Measurements from ENCODE around the gene EEF2.

The EEF2 gene

DNA sequence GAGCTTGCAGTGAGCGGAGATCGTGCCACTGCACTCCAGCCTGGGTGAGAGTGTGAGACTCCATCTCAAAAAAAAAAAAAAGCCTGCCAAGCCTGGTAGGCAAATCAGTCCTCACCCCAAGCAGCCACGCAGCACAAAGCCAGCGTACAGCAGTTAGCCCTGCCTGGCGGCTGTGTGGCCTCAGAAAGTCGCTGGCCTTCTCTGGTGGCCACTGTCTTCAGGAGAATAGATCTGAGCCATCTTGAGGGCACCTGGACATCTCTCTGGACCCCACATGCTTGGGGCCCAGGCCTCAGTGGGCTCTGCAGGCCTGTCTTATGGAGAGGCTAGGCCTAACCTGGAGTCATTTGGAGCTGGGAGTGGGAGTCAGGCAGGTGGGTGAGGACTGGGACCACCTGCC is 45.3 kb upstream of the EEF2 start:
- no peak overlapping the region for H2AFZ ChIP-seq (ENCODE audit: low read length)
- no peaks in the 10 kb centered on the region for H3F3A ChIP-seq (ENCODE audit: insufficient read depth, low read length)
- H3K27me3 ChIP-seq (ENCODE audit: insufficient read depth, low read length) = no peaks in the 10 kb centered on the region
- peaks cover 37% of the 10 kb centered on the region for H3K36me3 ChIP-seq (ENCODE audit: insufficient read depth, low read length)
- no peaks in the 10 kb centered on the region for H4K20me1 ChIP-seq (ENCODE audit: insufficient read depth, low read length)
- no peak overlapping the region for H3K4me2 ChIP-seq (ENCODE audit: low read length)
- no peak overlapping the region for H3K9ac ChIP-seq (ENCODE audit: low read length)
- no peaks in the 10 kb centered on the region for H3K9me2 ChIP-seq (ENCODE audit: low read depth, low read length)
- H3K27ac ChIP-seq (ENCODE audit: low read depth, low read length, poor library complexity, severe bottlenecking) = no peak overlapping the region
- H3K79me2 ChIP-seq (ENCODE audit: insufficient read depth, low read length) = no peaks in the 10 kb centered on the region
- no peaks in the 10 kb centered on the region for H3K4me1 ChIP-seq (ENCODE audit: insufficient read depth, low read length, severe bottlenecking)
- H3K4me3 ChIP-seq (ENCODE audit: low read depth, low read length, poor library complexity, severe bottlenecking) = no peak overlapping the region
- TF ChIP-seq, protein P1, sequence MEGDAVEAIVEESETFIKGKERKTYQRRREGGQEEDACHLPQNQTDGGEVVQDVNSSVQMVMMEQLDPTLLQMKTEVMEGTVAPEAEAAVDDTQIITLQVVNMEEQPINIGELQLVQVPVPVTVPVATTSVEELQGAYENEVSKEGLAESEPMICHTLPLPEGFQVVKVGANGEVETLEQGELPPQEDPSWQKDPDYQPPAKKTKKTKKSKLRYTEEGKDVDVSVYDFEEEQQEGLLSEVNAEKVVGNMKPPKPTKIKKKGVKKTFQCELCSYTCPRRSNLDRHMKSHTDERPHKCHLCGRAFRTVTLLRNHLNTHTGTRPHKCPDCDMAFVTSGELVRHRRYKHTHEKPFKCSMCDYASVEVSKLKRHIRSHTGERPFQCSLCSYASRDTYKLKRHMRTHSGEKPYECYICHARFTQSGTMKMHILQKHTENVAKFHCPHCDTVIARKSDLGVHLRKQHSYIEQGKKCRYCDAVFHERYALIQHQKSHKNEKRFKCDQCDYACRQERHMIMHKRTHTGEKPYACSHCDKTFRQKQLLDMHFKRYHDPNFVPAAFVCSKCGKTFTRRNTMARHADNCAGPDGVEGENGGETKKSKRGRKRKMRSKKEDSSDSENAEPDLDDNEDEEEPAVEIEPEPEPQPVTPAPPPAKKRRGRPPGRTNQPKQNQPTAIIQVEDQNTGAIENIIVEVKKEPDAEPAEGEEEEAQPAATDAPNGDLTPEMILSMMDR (IDR thresholded peaks at IDR 0.05; ENCODE audit: low read length) = no peak
- TF ChIP-seq EZH2 (IDR thresholded peaks at IDR 0.05; ENCODE audit: borderline replicate concordance, low read length) = no peak
- no peaks in the 10 kb centered on the region for H3K9me3 ChIP-seq (ENCODE audit: low read length)

DNA sequence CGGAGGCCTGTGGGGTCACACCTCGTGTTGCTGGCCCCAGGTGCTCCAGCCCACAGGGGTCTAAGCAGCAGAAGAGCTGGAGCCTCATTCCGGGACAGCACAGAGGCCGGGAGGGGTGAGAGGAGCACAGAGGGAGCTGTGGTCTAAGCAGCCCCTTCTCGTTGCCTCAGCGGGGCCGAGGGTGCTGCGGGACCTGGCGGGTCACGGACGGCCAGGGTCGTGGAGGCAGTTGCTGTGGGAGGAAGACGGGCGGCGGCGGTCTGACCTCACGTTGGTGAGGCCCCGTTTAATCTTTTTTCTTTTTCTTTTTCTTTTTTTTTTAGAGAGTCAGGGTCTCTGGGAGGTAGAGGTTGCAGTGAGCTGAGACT is 44.0 kb upstream of the EEF2 start:
- no peaks in the 10 kb centered on the region for H3K27me3 ChIP-seq (ENCODE audit: insufficient read depth, low read length)
- no peaks in the 10 kb centered on the region for H3K9me3 ChIP-seq (ENCODE audit: low read length)
- H3F3A ChIP-seq (ENCODE audit: insufficient read depth, low read length) = no peaks in the 10 kb centered on the region
- H3K9me2 ChIP-seq (ENCODE audit: low read depth, low read length) = no peaks in the 10 kb centered on the region
- no peak for TF ChIP-seq EZH2 (IDR thresholded peaks at IDR 0.05; ENCODE audit: borderline replicate concordance, low read length)
- TF ChIP-seq, protein P1 (IDR thresholded peaks at IDR 0.05; ENCODE audit: low read length) = no peak
- no peak overlapping the region for H3K9ac ChIP-seq (ENCODE audit: low read length)
- H3K4me1 ChIP-seq (ENCODE audit: insufficient read depth, low read length, severe bottlenecking) = no peaks in the 10 kb centered on the region
- H3K27ac ChIP-seq (ENCODE audit: low read depth, low read length, poor library complexity, severe bottlenecking) = no peak overlapping the region
- no peak overlapping the region for H2AFZ ChIP-seq (ENCODE audit: low read length)
- H3K4me3 ChIP-seq (ENCODE audit: low read depth, low read length, poor library complexity, severe bottlenecking) = no peak overlapping the region
- no peak overlapping the region for H3K4me2 ChIP-seq (ENCODE audit: low read length)
- H3K36me3 ChIP-seq (ENCODE audit: insufficient read depth, low read length) = peaks cover 39% of the 10 kb centered on the region
- no peaks in the 10 kb centered on the region for H4K20me1 ChIP-seq (ENCODE audit: insufficient read depth, low read length)
- H3K79me2 ChIP-seq (ENCODE audit: insufficient read depth, low read length) = no peaks in the 10 kb centered on the region

DNA sequence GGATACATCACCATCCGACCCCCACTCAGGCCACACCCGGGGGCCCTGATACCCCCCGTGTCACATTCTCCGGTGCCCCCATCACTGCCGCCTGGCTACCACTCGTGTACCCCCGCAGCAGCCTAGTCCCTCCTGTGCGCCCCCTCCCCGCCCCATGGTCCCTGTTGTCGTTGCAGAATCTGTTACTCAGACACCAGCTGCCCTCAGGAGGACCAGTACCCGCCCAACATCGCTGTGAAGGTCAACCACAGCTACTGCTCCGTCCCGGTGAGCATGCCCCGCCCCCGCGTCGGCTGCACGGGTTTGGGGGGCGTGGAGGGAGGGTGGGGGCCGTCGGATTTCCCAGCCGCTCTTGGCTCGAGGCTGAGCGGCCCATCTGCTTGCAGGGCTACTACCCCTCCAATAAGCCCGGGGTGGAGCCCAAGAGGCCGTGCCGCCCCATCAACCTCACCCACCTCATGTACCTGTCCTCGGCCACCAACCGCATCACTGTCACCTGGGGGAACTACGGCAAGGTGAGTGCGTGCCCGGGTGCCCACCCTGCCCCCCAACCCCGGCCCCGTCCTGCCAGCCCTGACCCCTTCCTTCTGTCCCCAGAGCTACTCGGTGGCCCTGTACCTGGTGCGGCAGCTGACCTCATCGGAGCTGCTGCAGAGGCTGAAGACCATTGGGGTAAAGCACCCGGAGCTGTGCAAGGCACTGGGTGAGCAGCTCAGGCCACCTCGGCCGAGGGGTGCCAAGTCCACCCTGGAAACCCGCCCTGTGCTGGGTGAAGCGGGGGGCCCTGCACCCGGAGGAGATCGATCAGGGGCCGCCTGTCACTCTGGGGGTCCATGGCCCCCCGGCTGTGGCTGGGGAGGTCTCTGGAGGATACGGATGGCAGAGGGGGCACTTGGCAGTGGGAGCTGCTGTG is 43.3 kb upstream of the EEF2 start:
- no peaks in the 10 kb centered on the region for H3K4me1 ChIP-seq (ENCODE audit: insufficient read depth, low read length, severe bottlenecking)
- no peak overlapping the region for H2AFZ ChIP-seq (ENCODE audit: low read length)
- no peak overlapping the region for H3K4me2 ChIP-seq (ENCODE audit: low read length)
- TF ChIP-seq EZH2 (IDR thresholded peaks at IDR 0.05; ENCODE audit: borderline replicate concordance, low read length) = no peak
- TF ChIP-seq, protein P1 (IDR thresholded peaks at IDR 0.05; ENCODE audit: low read length) = no peak
- peaks cover 41% of the 10 kb centered on the region for H3K36me3 ChIP-seq (ENCODE audit: insufficient read depth, low read length)
- H3K9me3 ChIP-seq (ENCODE audit: low read length) = no peaks in the 10 kb centered on the region
- no peaks in the 10 kb centered on the region for H3K9me2 ChIP-seq (ENCODE audit: low read depth, low read length)
- no peak overlapping the region for H3K27ac ChIP-seq (ENCODE audit: low read depth, low read length, poor library complexity, severe bottlenecking)
- H3F3A ChIP-seq (ENCODE audit: insufficient read depth, low read length) = no peaks in the 10 kb centered on the region
- no peaks in the 10 kb centered on the region for H4K20me1 ChIP-seq (ENCODE audit: insufficient read depth, low read length)
- H3K4me3 ChIP-seq (ENCODE audit: low read depth, low read length, poor library complexity, severe bottlenecking) = no peak overlapping the region
- no peaks in the 10 kb centered on the region for H3K79me2 ChIP-seq (ENCODE audit: insufficient read depth, low read length)
- H3K9ac ChIP-seq (ENCODE audit: low read length) = no peak overlapping the region
- H3K27me3 ChIP-seq (ENCODE audit: insufficient read depth, low read length) = no peaks in the 10 kb centered on the region
